Erythroblast (primary cell): ENCODE data around the gene CACNA1I.

Experiments
- GATA1 ChIP-seq: IDR thresholded peaks from 2 replicates; pipeline ENCODE4 v1.6.1; 2011; ENCODE audit warnings: low read depth, mild to moderate bottlenecking, control low read depth, low read length, moderate library complexity
- POLR2A ChIP-seq: IDR thresholded peaks from 2 replicates; pipeline ENCODE4 v1.6.1; 2011; ENCODE audit warnings: mild to moderate bottlenecking, low read length

DNA sequence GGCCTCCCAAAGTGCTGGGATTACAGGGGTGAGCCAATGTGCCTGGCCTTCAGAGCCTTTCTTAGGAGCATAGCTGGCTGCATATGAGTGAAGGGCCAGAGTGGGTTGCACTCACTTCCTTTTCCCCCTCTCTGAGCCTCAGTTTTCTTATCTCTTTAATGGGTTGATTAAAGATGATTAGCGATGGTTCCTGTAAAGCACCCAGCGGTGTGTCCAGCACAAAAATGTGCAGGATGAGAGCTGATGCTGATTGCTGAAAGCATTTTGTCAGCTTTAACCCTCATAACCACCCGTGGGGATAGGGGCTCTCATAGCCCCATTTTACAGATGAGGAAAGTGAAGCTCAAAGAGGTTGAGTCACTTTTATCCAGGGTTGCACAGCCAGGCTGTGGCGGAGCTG, 5.5 kb downstream of the CACNA1I start:
- TF ChIP-seq POLR2A (no peak), GATA1 (no peak)
